NCI-H2227 (cell line): ENCODE data around the gene TTLL11.
"Not testable (repeated sequence)": the region's sequence is repeated elsewhere in the genome, so short reads cannot be mapped to it uniquely, and the experiment has no call there.

ENCODE experiments used
- DNase-seq: peaks from one replicate; lab custom pipeline; 2025; ENCODE audit not compliant: unreplicated experiment; lab: John Stamatoyannopoulos, UW

The TTLL11 gene

DNA sequence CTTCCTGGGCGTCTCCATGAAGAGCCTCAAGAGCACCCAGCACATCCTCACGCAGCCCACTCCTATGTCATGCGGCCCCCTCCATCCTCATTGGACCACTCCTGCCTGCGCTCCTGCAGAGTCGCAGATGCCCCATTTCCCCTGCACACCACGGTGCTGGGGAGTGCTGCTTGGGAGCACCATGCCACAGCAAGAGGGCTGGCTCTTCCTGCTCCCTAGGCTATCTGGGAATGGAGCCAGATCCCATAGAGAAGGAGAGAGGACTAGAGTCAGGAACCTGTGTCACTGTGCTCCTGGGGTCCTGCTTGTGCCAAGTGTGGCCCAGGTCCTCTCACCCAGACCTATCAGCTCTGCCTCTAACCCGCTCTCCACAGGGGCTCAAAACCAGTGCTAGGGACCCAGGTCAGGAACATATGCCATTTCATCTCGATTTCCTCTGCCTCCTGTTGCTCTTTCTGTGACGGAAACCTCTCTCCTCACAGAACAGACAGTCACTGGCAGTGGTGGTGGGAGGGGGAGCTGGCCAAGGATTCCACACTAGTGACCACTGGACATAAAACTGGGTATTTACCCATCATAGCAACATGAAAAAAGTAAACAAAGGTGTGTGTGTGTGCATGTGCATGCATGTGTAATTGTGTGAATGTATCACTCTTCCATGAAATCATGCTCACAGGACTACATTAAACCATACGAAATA is 178.4 kb downstream of the TTLL11 start:
- no peak for DNase-seq

DNA sequence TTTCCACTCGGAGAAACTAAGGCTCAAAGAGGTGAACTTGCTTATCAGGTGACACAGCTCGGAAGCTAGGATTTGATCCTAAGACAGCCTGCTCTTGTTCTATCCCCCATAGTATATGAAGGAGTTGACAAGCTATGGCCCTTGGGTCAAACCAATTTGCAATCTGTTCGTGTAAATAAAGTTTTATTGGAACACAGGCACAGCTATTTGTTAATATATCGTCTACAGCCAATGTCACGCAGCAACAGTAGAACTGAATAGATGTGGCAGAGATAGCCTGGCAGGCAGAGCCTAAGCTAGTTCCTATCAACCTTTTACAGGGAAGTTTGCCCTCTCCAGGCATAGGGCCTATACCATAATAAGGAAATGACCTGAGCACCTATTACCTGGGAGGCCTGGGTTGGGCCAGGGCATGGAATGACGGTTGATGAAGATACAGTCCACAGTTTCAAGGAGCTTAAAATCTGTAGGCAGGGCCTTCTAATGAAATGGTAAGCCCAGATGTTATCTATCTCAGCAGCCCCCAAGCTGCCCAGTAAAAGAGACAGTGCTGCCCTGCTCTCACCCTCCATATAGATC is 179.0 kb downstream of the TTLL11 start:
- DNase-seq = no peak

DNA sequence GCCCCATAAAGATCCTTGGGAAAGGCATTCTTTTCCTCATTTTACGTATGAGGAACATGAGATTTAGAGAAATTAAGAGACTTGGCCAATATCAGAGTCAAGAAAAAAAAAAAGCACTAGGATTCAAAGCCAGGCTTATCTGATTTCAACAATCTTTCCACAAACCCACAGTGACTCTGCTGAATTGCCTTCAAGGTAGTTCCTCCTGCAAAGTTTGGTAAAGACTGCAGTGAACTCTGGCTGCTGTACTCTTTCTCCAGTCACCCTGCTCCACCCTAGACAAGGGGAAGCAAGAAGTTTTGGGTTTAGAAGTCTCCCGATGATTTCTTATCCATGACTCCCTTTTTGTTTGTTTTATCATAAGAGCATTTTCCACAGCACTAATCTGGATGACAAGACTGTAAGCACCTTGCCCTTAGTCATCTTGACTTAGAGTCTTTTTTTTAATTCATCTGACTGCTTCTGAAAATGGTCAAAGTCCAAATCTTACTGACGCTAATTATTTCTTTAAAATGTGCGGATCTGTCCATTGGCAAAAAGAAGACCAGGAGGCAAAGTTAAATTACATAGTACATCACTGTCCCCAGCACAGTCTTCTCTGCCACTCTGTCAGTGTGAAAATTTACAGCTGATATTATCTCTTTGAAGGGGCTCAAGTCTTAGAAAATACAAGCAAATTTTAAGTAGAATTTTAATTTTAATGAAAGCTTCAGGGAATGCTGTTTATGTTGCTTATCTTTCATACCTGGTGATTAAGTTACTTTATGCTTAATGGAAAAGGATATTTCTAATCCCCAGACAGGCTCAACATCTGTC is 180.1 kb downstream of the TTLL11 start:
- no peak for DNase-seq

DNA sequence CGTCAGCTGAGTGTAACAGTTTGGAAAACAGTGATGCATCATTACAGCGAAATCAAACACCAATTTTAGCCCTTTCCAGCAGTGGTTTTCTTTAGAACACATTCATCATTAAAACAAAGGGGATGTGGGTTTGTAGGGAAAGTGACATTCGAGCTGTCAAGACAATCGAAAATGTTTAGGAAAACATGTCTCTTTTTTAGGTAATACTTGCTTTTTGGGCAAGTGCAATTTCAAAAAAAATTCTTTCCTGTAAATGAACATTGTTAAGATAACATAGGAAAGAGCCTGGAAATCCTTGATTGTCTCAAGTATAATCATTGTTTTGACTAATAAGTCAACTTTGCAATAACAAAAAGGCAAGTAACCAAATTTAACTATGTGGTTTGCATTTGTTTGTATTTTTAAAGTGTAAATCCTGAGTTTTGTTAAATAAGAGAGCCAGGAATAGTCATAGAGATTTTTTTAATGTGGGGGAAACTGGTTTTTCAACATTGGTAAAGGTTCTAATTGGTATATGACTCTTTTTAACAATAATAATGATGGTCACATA is 182.5 kb downstream of the TTLL11 start:
- DNase-seq = no peak

DNA sequence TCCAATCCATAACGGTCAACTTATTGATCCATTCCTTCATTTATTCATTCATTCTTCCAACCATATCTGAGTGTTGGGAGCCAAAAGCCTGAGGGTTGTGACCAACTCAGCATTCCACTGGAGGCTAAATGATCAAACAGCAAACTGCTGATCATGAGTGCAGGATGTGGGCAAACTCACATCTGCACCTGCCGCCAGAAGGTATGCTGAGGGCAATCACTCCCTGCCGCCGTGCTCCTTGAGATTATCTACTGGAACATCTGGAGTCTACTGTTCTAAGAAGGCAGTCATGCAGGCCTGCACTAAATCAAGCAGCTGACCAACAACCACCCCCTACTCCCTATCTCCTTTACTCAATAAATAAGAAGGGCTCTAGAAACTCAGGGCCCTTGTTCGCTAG is 184.0 kb downstream of the TTLL11 start:
- no peak for DNase-seq

DNA sequence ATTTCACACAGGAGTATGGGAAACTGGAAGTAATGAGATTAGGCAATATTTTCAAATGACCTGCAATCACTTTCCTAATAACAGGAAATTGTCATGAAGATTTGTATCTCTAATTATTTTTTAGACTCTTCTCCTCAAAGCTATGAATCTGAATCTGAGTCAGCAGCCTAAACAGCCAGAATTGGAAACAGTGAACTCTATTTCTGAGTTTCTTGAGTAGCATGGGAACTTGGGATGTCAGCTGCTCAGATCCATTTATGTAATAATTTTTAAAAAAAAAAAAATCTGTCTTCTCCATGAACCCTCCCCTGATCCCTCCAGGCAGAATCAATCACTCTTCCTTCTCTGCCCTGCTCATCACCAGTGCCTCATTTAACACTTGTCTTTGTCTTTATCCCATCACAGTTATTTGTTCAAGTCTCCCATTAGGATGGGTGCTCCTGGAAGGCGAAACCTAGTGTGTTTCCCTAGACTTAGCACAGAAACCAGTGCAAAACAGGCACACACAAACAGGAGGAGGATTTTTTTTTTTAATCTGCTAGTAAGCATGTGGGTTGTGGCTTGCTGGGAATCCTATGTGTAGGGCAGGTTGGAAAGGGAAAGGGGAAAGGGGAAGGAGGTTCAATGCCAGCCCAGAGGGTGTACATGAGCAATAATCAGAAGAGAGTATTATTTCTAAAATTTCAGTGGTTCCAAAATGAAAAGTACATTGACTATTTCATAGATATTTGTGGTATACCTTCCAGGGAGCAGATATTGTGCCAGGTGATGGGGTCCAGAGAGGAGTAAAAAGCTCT is 186.8 kb downstream of the TTLL11 start:
- DNase-seq = no peak

DNA sequence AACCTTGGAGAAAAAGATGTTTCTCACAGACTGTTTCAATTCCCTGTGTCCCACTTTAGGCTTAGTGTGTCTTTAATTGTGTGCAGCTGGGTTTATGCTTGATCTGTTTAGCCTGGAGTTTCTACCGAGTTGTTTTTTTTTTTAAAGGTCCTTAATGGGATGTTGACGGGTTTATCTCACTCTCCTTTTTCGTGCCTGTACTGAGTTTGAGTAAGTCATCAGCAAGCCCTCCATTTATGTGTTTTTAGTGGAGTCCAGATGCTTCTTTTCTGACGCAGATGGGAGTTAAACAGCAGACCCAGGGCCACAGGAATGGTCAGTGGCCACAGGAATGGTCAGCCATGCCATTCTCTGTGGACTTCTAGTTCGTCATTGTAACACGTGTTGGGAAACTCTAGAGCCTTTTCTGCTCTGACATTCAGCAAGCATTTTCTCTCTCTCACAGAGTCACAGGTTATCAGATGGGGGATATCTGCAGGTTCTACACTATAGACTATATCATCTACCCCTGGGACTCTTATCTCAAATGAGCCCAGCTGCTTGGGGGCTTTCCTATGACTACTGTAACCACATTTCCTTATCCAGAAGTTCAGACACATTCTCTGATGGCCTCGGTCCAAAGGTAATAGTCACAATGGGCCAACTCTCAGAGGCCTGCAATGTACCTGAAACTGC is 190.5 kb downstream of the TTLL11 start:
- DNase-seq = no peak

DNA sequence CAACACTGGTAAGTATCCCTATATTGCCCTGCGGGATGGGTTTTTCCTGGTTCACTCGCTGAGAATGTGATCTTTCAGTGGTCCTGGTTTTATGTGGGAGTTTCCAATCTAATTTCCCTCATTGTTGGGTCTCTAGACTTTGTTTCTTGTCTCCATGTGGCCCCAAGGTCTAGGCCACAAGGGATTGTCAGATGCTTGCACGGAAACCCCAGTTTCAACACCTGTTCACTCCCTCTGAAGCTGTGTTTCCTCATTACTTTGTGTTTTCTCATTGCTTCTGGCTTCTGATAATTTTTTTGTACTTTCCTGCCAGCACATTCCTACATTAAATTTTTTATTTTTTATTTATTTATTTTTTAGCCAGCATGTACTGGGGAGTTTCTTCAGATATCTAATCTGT is 191.5 kb downstream of the TTLL11 start:
- DNase-seq = no peak

DNA sequence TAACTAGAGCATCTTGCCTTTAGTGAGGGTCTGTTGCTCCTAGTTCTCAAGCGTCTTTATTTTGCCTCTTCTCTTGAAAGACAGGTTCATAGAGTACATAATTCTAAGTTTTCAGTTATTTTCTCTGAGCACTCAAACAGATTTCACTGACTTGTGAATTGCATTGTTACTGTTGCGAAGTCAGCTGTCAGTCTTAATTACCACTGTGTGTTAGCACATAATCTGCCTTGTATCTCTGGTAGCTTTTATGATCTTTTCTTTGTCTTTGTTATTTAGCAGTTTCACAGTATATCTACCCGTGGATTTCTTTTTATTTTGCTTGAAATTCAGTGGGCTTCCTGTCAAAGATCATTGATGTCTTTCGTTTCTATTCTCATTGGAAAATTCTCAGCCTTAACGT is 192.9 kb downstream of the TTLL11 start:
- no peak for DNase-seq

DNA sequence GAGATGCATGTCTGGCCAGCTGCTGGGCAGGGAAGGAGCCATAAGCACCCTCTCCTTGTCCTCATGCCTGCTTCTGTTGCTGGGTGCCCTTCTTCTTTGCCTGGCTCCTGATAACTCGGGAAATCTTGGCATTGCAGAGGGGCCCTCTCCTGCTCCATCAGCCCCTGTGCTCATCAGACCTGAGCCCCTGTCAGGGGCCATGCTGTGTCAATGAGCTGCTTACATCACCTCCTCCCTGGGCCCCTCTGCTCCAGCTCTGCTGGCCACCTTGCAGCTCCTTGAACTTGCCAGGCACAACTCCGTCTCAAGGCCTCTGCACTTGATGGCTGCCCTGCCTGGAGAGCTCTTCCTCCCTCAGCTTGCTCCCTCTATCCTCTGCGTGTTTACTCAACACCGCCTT is 194.3 kb downstream of the TTLL11 start:
- no peak for DNase-seq

DNA sequence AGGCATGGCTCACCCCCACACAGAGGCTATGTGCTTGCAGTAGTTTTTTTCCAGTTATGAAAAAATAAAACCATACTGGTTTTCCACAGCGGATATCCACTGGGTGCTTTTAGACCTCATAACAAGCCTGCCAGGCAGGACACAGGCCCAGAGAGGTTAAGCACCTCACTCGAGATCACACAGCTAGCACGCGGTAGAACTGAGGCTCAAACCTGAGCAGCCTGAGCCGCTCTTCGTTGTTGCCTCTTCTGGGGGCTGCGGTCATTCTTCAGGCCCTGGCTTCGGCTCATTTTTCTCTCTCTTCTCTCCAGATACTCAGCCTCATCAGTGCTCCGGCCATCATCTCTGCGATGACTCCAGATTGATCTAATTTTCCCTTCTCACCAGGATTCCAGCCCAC is 196.0 kb downstream of the TTLL11 start:
- DNase-seq = no peak

DNA sequence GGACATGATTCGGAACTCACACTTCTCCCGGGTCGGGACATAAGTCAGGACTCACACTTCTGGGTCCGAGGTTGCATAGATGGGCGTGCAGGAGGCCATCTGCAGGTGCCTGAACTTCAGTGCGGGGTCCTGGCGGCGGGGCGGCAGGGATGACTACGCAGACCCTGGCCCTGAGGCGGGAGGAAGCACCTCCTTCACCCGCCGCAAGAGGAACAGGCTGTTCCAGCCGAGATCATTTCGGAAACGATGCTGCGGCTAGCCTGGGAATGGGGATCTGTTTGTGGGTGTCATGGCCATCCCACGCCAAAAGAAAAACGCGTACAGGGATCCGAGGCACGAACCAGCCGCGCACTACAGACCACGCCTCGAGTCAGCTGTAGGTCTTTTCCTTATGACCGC is 196.6 kb downstream of the TTLL11 start:
- no peak for DNase-seq

DNA sequence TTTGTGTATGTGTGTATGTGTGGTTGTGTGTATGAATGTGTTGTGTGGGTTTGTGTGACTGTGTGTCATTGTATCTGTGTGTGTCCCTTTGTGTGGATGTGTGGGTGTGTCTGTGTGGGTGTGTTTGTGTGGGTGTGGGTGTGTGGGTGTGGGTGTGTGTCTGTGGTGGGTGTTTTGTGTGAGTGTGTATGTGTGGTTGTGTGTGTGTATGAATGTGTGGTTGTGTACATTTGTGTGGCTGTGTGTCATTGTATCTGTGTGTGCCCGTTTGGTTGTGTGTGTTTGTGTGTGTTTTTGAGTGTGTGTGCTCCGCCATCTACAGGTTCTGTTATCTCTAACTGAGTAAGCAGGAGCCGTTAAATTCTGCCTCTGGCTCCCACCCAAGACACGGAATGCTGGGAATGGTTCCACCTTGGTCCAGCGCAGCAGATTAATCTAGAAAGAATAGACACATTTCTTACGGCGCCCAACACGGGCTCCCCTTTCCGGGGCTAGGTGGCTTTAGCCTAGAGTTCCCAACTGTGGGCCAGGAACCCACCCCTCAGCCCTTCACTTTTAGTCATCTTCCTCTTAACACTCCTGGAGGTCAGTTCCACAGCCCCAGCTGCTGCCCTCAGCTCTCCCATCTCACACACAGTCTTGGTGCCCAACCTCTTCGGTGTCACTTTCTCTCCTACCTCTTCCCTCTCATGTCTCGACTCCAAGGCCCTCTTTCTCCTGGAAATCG is 197.1 kb downstream of the TTLL11 start:
- no peak for DNase-seq

DNA sequence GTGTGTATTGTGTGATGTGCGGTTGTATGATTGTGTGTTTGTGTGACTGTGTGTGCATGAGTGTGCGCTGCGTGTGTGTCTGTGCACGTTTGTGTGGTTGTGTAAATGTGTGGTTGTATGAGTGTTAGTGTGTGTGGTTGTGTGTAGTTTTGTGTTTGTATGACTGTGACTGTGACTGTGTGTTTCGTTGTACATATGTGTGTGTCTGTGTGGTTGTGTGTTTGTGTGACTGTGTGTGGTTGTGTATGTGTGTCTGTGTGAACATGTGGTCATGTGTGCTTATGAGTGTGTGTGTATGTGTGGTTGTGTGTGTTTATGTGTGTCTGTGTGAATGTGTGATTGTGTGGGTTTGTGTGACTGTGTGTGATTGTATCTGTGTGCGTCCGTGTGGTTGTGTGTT is 197.8 kb downstream of the TTLL11 start:
- no peak for DNase-seq

DNA sequence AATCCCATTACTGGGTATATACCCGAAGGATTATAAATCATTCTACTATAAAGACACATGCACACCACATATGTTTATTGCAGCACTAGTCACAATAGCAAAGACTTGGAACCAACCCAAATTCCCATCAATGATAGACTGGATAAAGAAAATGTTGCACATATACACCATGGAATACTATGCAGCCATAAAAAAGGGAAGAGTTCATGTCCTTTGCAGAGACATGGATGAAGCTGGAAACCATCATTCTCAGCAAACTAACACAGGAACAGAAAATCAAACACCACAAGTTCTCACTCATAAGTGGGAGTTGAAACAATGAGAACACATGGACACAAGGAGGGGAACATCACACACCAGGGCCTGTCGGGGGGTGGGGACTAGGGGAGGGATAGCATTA is 198.7 kb downstream of the TTLL11 start:
- DNase-seq = not testable (repeated sequence)

DNA sequence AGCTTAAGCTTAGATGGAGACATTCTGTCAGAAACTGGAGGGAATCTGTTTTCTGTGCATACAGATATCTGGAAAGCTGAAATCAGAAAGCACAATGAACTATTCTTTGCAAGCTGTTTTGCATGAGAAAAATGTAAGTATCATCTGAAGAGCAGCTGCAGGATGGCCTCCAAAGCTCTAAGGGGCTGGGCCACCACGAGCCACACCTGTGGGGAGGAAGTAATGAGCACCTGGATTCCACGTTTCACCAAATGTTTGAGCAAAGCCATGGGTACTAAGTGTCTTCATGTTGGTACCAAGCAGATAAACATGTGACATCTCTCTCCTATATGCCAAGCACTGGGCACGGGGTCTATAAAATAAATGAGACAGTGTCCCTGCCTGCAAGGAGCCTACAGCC is 199.3 kb downstream of the TTLL11 start:
- no peak for DNase-seq

DNA sequence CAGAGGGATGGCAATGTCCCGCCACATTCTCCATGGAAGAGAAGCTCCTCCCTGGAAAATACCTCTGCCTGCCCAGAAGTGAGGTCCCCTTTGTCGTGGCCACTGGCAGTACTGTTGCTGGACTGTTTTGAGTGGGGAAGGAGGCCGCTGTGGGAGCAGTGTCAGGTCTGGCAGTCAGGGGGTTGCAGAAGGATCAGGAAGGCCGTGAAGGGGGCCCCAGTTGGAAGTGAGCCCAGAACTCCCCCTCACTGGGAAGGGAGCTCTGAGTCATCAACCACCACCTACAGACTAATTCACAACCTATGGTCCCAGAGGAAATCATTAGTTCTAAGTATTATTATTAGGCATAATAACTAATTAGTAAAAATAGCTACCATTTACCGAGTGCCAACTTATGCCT is 200.4 kb downstream of the TTLL11 start:
- DNase-seq = no peak

DNA sequence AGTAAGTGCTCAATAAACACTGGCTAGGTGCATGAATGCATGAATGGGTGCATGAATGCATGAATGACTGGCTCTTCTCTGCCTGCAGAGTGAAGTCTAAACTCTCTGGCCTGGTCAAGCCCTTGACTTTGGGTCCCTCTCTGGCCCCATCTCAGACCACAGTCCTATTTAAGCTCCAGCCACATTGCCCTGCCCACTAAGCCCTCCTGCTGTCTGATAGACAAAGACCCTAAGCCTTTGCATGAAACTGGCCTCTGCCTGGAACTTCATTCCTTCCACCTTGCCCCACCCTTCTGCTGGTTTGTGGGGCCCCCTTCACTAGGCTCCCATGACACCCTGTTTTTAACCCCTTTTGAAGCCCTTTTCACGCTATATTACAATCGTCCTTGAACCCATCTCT is 202.4 kb downstream of the TTLL11 start:
- no peak for DNase-seq

DNA sequence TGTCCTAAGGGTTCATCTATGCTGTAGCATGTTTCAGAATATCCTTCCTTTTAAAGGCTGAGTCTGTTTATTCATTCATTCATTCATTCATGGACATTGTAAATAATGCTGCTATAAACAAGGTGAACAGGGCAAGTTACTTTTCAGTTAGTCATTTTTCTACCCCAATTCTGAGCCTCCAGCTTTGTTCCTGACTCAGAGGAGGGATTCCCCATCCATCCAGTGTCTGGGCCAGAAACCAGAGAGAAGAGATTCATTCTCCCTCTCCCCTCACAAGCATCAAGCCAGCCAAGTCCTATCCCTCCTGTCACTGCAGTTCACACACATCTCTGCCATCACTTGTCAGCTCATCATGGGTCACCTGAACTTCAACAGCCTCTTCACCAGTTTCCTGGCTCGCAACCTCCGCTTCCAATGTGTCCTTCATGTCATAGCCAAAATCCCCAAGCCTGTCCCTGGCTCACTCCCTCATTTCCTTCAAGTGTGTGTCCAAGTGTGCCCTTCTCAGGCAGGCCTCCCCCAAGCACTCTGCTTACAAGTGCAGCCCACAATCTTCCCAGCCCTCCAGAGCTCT is 203.0 kb downstream of the TTLL11 start:
- no peak for DNase-seq

DNA sequence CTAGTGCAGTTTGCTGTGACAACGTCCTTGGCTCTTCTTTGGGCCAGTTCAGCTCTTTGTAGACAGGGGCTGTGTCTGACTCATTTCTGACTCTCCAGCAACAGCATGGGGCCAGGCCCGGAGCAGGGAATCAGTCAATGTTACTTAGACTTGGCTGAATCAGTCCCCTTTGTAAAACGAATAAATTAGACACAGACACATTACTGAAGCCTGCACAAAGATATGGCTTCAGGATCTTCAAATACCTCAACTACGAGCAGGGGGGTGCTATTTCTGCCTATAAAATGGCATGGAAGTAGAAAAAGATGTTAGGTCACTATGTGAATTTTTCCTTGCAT is 204.7 kb downstream of the TTLL11 start:
- DNase-seq = no peak
